Fibroblast of pulmonary artery (primary cell): ENCODE measurements around the gene CLRN3.

Source experiments
- DNase-seq: peaks from one replicate; pipeline ENCODE4 v3.0.0-alpha.2; 2010; ENCODE audit warnings: low read depth
- H3K4me3 ChIP-seq: replicated peaks from 2 replicates; pipeline ENCODE4 v1.5.1; 2011; ENCODE audit warnings: low read depth, mild to moderate bottlenecking, control low read depth, low read length, moderate library complexity
- TF ChIP-seq, protein P1 (sequence below): IDR thresholded peaks from 2 replicates; pipeline ENCODE4 v1.5.1; 2011; ENCODE audit warnings: mild to moderate bottlenecking, control low read depth, low read length, inconsistent platforms; ENCODE audit errors: missing control alignments

The CLRN3 gene

DNA sequence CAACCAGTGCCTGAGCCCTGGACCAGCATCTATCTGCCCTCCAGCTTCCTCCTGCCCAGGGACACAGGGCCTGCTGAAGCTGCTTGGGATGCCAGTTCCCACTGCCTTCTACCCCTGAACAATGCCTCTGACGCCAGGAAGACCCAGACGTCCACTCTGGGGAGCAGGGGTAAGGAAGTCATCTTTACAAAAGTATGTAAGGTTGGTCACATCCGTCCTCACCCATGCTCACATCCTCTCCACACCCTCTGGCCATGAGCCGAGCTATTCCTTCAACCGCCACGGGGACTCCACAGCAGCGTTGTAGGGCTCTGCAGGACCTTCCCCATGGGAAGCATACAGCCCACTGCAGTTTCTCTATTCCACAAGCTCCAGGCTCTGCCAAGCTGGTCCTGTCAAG is 58.5 kb downstream of the CLRN3 start:
- TF ChIP-seq, protein P1, sequence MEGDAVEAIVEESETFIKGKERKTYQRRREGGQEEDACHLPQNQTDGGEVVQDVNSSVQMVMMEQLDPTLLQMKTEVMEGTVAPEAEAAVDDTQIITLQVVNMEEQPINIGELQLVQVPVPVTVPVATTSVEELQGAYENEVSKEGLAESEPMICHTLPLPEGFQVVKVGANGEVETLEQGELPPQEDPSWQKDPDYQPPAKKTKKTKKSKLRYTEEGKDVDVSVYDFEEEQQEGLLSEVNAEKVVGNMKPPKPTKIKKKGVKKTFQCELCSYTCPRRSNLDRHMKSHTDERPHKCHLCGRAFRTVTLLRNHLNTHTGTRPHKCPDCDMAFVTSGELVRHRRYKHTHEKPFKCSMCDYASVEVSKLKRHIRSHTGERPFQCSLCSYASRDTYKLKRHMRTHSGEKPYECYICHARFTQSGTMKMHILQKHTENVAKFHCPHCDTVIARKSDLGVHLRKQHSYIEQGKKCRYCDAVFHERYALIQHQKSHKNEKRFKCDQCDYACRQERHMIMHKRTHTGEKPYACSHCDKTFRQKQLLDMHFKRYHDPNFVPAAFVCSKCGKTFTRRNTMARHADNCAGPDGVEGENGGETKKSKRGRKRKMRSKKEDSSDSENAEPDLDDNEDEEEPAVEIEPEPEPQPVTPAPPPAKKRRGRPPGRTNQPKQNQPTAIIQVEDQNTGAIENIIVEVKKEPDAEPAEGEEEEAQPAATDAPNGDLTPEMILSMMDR: no peak
- DNase-seq: no peak
- no peak overlapping the region for H3K4me3 ChIP-seq

DNA sequence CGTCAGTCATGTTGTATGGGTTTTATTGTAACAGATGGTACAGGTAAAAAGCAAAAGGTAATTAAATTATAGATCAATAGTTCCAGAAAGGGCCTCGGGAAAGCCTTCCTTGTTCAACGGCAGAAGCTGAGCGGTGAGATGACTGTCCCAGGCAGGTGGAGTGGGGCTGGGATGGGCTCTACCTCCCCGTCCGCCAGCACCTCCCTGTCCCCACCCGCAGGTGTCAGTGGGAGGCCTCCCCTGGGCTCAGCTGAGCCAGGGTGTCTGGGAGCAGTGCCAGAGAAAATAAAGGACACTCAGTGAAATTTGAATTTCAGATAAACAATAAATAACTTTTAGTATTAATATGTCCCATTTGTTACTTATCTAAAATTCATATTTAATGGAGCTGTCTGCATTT is 58.9 kb downstream of the CLRN3 start:
- no peak for DNase-seq
- TF ChIP-seq, protein P1: no peak

DNA sequence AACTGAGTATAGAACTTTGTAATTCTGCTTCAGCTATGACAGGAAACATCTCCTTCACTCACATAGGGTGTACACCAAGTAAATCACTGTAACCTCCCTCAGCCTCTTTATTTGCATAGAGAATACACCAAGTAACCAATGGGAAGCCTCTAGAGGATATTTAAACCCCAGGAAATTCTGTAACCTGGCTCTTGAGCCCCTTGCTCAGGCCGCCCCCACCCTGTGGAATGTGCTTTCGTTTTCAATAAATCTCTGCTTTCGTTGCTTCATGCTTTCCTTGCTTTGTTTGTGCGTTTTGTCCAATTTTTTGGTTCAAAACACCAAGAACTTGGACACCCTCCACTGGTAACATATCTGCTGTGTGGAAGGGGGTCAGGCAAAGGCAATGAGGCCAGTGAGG is 60.2 kb downstream of the CLRN3 start:
- no peak overlapping the region for H3K4me3 ChIP-seq
- TF ChIP-seq, protein P1: no peak
- DNase-seq: peak; percentile 6

More for the DNA sequence above, 58.9 kb downstream of the CLRN3 start:
- H3K4me3 ChIP-seq: no peak overlapping the region

DNA sequence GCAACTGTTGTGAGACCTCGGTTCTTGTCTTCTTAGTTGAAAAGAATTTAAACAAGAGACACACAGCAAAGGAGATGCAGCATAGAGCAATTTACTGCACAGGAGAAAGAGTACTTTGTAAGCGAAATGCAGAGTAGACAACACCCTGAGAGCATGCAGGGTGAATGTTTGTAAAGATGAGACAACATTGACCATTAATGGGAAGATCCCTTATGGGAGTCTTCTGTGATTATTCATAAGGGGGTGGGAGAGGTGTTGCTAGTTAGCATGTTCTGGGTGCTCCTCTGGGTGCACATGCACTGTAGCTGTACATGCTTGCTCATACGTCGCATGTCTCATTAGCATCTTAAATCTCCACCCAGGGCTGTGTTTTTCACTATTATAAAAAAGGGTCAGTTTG is 62.3 kb downstream of the CLRN3 start:
- DNase-seq: no peak
- TF ChIP-seq, protein P1: no peak
- H3K4me3 ChIP-seq: no peak overlapping the region
